HFFc6 (cell line): Measurements from ENCODE around the gene QRICH2. TPM values are rescaled to one million over a fixed set of nuclear protein-coding genes. Genes with fewer than 3 reads are reported as not detected.

Experiments used
- DNase-seq: peaks from one replicate; pipeline ENCODE4 v3.0.0-alpha.2; 2018
- H3K27ac Mint-ChIP-seq: 2 replicates; pipeline ENCODE4 v1.8.0; 2020; ENCODE audit warnings: mild to moderate bottlenecking, mixed read lengths
- H3K27me3 Mint-ChIP-seq: 2 replicates; pipeline ENCODE4 v1.8.0; 2021; ENCODE audit warnings: mild to moderate bottlenecking, moderate library complexity, mixed read lengths; ENCODE audit not compliant: insufficient read depth
- H3K36me3 Mint-ChIP-seq: 2 replicates; pipeline ENCODE4 v1.8.0; 2021; ENCODE audit warnings: low read depth, mixed read lengths
- H3K4me1 Mint-ChIP-seq: 2 replicates; pipeline ENCODE4 v1.8.0; 2020; ENCODE audit warnings: low read depth, mixed read lengths
- H3K4me3 Mint-ChIP-seq: 2 replicates; pipeline ENCODE4 v1.8.0; 2020; ENCODE audit warnings: mild to moderate bottlenecking, moderate library complexity, mixed read lengths
- H3K9me3 Mint-ChIP-seq: 2 replicates; pipeline ENCODE4 v1.8.0; 2020; ENCODE audit warnings: mild to moderate bottlenecking, mixed read lengths
- CTCF ChIP-seq: fragments of 200-600 bp; sonication (generic); IDR thresholded peaks from 2 replicates; pipeline ENCODE4 v1.5.0; 2021; ENCODE audit warnings: antibody characterized with exemption, mild to moderate bottlenecking
- total RNA-seq, 6 experiments: library from RNA; stranded (reverse); fragmentation: NEBNext Ultra II Directional; extraction: Animal tissue kit (Norgen Biotek cat#: 25700); gene quantifications; 2 replicates in 1 of 6; 3 replicates in 5 of 6; pipeline ENCODE4 v1.2.3, GENCODE V29; 2021

QRICH2 gene
- total RNA-seq, 6 experiments from 2014 or later: 1.2 to 2.3 (median 1.4) TPM

GRCh38 chr17:76272541-76273444 lies 35.3 kb downstream of the QRICH2 start:
- peaks cover 8% of the 10 kb centered on the region for H3K27me3 Mint-ChIP-seq
- TF ChIP-seq CTCF: no peak
- H3K9me3 Mint-ChIP-seq: no peaks in the 10 kb centered on the region
- H3K27ac Mint-ChIP-seq: no peak overlapping the region; the same call in 1 of the 2 replicates
- 0 out of 2 replicates have a peak, but pooled peaks cover 3% of the 10 kb centered on the region for H3K36me3 Mint-ChIP-seq
- no peak for DNase-seq
- H3K4me3 Mint-ChIP-seq: no peak overlapping the region
- H3K4me1 Mint-ChIP-seq: peaks cover 35% of the 10 kb centered on the region

- no peak for DNase-seq
- peaks cover 8% of the 10 kb centered on the region for H3K27me3 Mint-ChIP-seq
- H3K36me3 Mint-ChIP-seq: 0 out of 2 replicates have a peak, but pooled peaks cover 4% of the 10 kb centered on the region
- H3K9me3 Mint-ChIP-seq: no peaks in the 10 kb centered on the region
- H3K4me3 Mint-ChIP-seq: no peak overlapping the region
- peaks cover 32% of the 10 kb centered on the region for H3K4me1 Mint-ChIP-seq
- TF ChIP-seq CTCF: no peak; the same call in 1 of the 2 replicates
- H3K27ac Mint-ChIP-seq: no peak overlapping the region
Measured at GRCh38 chr17:76271669-76272540, 36.2 kb downstream of the QRICH2 start.

- no peak for TF ChIP-seq CTCF
- peaks cover 28% of the 10 kb centered on the region for H3K4me1 Mint-ChIP-seq
- DNase-seq: no peak
- H3K27ac Mint-ChIP-seq: no peak overlapping the region
- H3K36me3 Mint-ChIP-seq: 0 out of 2 replicates have a peak, but pooled peaks cover 4% of the 10 kb centered on the region
- peaks cover 8% of the 10 kb centered on the region for H3K27me3 Mint-ChIP-seq
- H3K4me3 Mint-ChIP-seq: no peak overlapping the region
- H3K9me3 Mint-ChIP-seq: no peaks in the 10 kb centered on the region
Measured at GRCh38 chr17:76270770-76271668, 37.1 kb downstream of the QRICH2 start.

- Mint-ChIP-seq H3K4me3 (no peak overlapping the region), H3K27ac (no peak overlapping the region), H3K9me3 (no peaks in the 10 kb centered on the region), H3K4me1 (peaks cover 27% of the 10 kb centered on the region), H3K27me3 (peaks cover 8% of the 10 kb centered on the region), H3K36me3 (0 out of 2 replicates have a peak, but pooled peaks cover 4% of the 10 kb centered on the region)
- no peak for DNase-seq
- no peak for TF ChIP-seq CTCF
Measured at GRCh38 chr17:76270127-76270592, 37.9 kb downstream of the QRICH2 start.
